SH-SY5Y (cell line): ENCODE data around the gene OVAAL.

Experiments used
- GATA2 ChIP-seq: IDR thresholded peaks from 2 replicates; pipeline ENCODE4 v1.6.1; 2011; ENCODE audit warnings: mild to moderate bottlenecking, low read depth, low read length
- GATA3 ChIP-seq: IDR thresholded peaks from 2 replicates; pipeline ENCODE4 v1.6.1; 2011; ENCODE audit warnings: low read depth, mild to moderate bottlenecking, low read length, moderate library complexity

DNA sequence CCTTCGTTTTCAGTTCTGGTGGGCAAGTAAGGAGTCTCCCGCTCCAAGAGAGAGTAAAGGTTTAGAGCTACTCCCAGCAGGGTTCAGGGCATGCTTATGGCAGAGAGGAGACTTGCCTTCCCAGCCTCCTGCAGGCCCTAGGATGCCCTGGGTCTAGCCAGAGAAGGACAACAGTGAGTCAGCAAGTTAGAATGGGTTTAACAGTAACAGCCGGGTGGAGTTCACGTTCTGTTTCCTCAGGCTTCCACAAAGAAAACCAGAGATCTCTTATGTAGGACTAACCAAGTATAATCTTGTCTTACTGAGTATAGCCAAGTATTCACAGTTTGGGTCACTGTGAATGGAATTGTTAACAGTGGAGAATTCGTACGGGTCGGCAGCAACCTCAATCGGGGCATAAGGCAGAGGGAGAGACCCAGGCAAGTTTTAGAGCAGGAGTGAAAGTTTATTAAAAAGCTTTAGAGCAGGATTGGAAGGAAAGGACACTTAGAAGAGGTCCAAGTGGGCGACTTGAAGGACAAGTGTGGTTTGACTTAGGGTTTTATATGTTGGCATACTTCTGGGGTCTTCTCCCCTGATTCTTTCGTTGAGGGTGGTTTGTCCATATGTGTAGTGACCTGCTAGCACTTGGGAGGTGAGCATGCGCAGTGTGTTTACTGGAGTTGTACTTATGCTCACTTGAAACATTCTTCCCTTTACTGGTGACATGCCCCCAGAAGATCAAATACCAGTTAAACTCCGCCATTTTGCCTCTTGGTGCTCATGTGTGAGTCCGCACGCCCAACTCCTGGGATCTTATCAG is 4.5 kb downstream of the OVAAL start:
- TF ChIP-seq GATA2 (no peak), GATA3 (no peak)
